Measurements from ENCODE around the gene FBXO27. TPM values are rescaled to one million over a fixed set of nuclear protein-coding genes. Genes with fewer than 3 reads are reported as not detected.

The FBXO27 gene
- total and polyA plus RNA-seq, 2 of the 8 experiments (the other 6 are each of a cell fraction or from before 2014, with no cell fraction given), result 10.9 to 25.5 TPM

DNA sequence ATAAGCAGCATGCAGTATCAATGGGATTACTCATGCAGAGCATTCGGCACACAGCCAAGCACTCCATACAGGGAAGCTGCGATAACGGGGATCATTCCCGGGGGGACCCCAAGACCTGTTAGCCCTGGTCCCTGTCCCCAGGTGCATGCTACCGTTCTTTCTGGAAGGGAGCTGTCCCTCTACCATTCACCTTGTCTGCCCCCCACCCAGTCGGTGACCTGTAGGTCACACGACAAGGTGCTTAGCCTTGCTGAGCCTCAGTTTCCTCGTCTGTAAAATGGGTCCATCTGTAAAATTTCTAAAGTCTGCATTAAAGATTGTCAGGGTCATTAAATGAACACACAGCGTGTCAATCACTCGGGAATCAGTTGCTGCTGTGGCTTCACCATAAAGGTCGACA, 45.0 kb upstream of the FBXO27 start:
- no peak overlapping the region for H4K8ac ChIP-seq (ENCODE audit: extremely low read depth, insufficient read depth, low read length)
- H2BK5ac ChIP-seq (ENCODE audit: low read depth, low read length), result no peak overlapping the region
- POLR2A ChIA-PET (ENCODE audit: partially characterized antibody), result no interaction called here
- H4K5ac ChIP-seq (ENCODE audit: insufficient read length, low read depth, low read length), result no peak overlapping the region
- no peak overlapping the region for H3K14ac ChIP-seq (ENCODE audit: insufficient read length)
- H3K18ac ChIP-seq (ENCODE audit: extremely low read depth, low read length), result no peak overlapping the region
- 87% methylated on average over 11 of the region's 11 CpGs; no CpG with 5 or more reads in 1 of the 2 experiments for WGBS, 2 experiments (ENCODE audit: extremely low coverage in 1 of 2, insufficient coverage in 1 of 2, insufficient read length in 1 of 2, insufficient replicate concordance in 2 of 2, low coverage in 1 of 2, low lambda C conversion rate in 2 of 2, missing lambda C conversion rate in 1 of 2)
- H3K4me1 ChIP-seq (replicated peaks in 1 of 4; ENCODE audit: control insufficient read depth in 3 of 4, insufficient read depth in 4 of 4, low read length in 3 of 4), result no peaks in the 10 kb centered on the region
- H3K4me2 ChIP-seq (ENCODE audit: insufficient read depth in 1 of 2, low read depth in 2 of 2, low read length in 2 of 2), result no peak overlapping the region
- no peak overlapping the region for H2BK12ac ChIP-seq (ENCODE audit: low read depth, low read length)
- H3K4ac ChIP-seq (replicated peaks; ENCODE audit: insufficient read length, low read depth, low read length), result no peak overlapping the region
- no peak overlapping the region for H4K91ac ChIP-seq (replicated peaks; ENCODE audit: insufficient read length, low read length)
- no peak overlapping the region for H2AFZ ChIP-seq (ENCODE audit: low read length)
- H3K23me2 ChIP-seq (ENCODE audit: low read depth, low read length), result no peaks in the 10 kb centered on the region
- no peak overlapping the region for H2BK20ac ChIP-seq (ENCODE audit: low read length)
- peaks cover 0 to 4% (median under 1%) of the 10 kb centered on the region in 4 experiments; a peak in 2 of 7 replicates for H3K27me3 ChIP-seq (replicated peaks in 1 of 4; ENCODE audit: control insufficient read depth in 3 of 4, extremely low read depth in 1 of 4, insufficient read depth in 3 of 4, low read length in 3 of 4)
- H2BK120ac ChIP-seq (replicated peaks; ENCODE audit: low read depth, low read length), result no peak overlapping the region
- H3K9me3 ChIP-seq (ENCODE audit: insufficient read depth in 2 of 2, low read depth in 1 of 2, low read length in 1 of 2), result no peaks in the 10 kb centered on the region
- CTCF ChIA-PET (ENCODE audit: partially characterized antibody), result no interaction called here
- no peaks in the 10 kb centered on the region for H3K79me1 ChIP-seq (ENCODE audit: low read depth, low read length)
- no peak overlapping the region for H3K23ac ChIP-seq (ENCODE audit: insufficient read length)
- H3K4me3 ChIP-seq (ENCODE audit: extremely low read depth in 1 of 4, insufficient read depth in 2 of 4, low read depth in 3 of 4, low read length in 4 of 4), result no peak overlapping the region
- H3K56ac ChIP-seq (replicated peaks; ENCODE audit: insufficient read length, low read depth, low read length), result no peak overlapping the region
- no peaks in the 10 kb centered on the region for H3K79me2 ChIP-seq (ENCODE audit: control insufficient read depth in 1 of 2, insufficient read depth in 2 of 2, low read length in 2 of 2)
- no peaks in the 10 kb centered on the region for H3K36me3 ChIP-seq (ENCODE audit: control insufficient read depth in 2 of 4, insufficient read depth in 4 of 4, low read length in 3 of 4)
- no peaks in the 10 kb centered on the region for H4K20me1 ChIP-seq (replicated peaks in 1 of 2; ENCODE audit: control insufficient read depth in 1 of 2, insufficient read depth in 2 of 2, low read length in 2 of 2)
- H3K27ac ChIP-seq (ENCODE audit: low read depth, low read length), result no peak overlapping the region
- FAIRE-seq (no peak), DNase-seq (ENCODE audit: low read depth in 1 of 2, low spot score in 2 of 2) (no peak)
- H2BK15ac ChIP-seq (ENCODE audit: low read length), result no peak overlapping the region
- no peak overlapping the region for H2AK5ac ChIP-seq (ENCODE audit: low read depth, low read length)
- no peak overlapping the region for H3K9ac ChIP-seq (replicated peaks in 1 of 4; ENCODE audit: extremely low read depth in 1 of 4, low read depth in 3 of 4, low read length in 3 of 4)
- no peak for TF ChIP-seq RXRA (IDR thresholded peaks at IDR 0.05; ENCODE audit: insufficient read depth, low read depth, low read length)
- no peak for TF ChIP-seq POU5F1 (IDR thresholded peaks at IDR 0.05; ENCODE audit: low read depth, low read length)
- TF ChIP-seq SIRT6 (IDR thresholded peaks at IDR 0.05; ENCODE audit: low read length), result no peak
- TF ChIP-seq ZNF274 (IDR thresholded peaks at IDR 0.05; ENCODE audit: borderline replicate concordance, extremely low read depth, low read length), result no peak
- no peak for TF ChIP-seq GABPA (IDR thresholded peaks at IDR 0.05; ENCODE audit: borderline replicate concordance, insufficient read depth, low read length)
- no peak for TF ChIP-seq EGR1 (IDR thresholded peaks at IDR 0.05; ENCODE audit: borderline replicate concordance, low read depth, low read length)
- no peak for TF ChIP-seq TBP (IDR thresholded peaks at IDR 0.05; ENCODE audit: low read depth, low read length)
- no peak for TF ChIP-seq YY1 (IDR thresholded peaks at IDR 0.05; ENCODE audit: low read depth, low read length)
- TF ChIP-seq TAF7 (optimal IDR thresholded peaks at IDR 0.05; ENCODE audit: borderline replicate concordance, low read depth, low read length), result no peak
- TF ChIP-seq, protein P1, sequence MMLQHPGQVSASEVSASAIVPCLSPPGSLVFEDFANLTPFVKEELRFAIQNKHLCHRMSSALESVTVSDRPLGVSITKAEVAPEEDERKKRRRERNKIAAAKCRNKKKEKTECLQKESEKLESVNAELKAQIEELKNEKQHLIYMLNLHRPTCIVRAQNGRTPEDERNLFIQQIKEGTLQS (IDR thresholded peaks at IDR 0.05; ENCODE audit: insufficient read depth, low read depth, low read length), result no peak
- no peak for TF ChIP-seq KDM5A (IDR thresholded peaks at IDR 0.05; ENCODE audit: low read length)
- TF ChIP-seq CBX5 (IDR thresholded peaks at IDR 0.05; ENCODE audit: low read depth, low read length), result no peak
- no peak for TF ChIP-seq FOSL1 (IDR thresholded peaks at IDR 0.05; ENCODE audit: insufficient read depth, low read depth, low read length)
- TF ChIP-seq CHD2 (IDR thresholded peaks at IDR 0.05; ENCODE audit: low read length), result no peak
- TF ChIP-seq BCL11A (IDR thresholded peaks at IDR 0.05; ENCODE audit: low read depth in 2 of 2, low read length in 2 of 2), result no peak

Data from H1 (cell line).